ENCODE measurements around the gene FSTL5.

DNA sequence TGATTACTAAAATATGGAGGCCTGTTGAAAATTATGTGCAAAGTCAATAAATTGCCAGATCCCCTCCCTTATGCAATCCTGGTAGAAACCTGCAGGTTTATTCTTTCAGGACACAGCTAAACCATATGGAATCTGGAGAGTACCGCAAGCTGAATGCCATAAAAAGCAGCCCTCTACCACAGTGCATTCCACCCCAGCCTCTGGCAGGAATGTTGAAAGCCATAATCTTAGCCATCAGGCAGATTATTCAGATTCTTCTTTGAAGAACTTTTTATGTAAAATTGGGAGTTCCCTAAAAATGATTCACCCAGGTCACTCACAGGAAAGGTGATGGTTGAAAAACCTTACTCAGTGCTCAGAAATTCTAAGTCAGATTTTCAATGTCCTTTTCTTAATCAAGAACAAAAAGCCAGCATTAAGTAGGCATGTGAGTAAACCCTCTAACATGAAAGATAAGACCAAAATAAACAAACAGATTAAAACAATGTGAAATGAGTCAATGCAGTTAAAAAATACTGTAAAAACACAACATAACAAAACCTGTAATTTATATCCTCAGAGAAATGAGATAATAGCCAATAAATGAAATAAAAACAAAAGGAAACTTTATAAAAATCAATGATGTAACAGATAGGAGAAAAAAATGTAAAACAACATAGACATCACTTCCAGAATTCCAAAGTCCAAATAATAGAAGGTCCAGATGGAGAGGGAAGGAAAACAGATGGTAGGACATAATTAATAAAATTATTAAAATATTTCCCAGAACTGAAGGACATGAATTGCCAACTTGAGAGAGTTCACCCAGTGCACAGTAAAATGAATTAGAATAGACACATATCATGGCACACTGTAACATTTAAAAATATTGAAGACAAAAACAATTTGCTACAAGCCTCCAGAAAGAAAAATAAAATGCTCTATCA is 226.9 kb downstream of the FSTL5 start:
- TF ChIP-seq ZNF274 (IDR thresholded peaks at IDR 0.05; ENCODE audit: low read depth, low read length) (no peak), YY1 (IDR thresholded peaks at IDR 0.05; ENCODE audit: insufficient read depth, insufficient read length) (no peak)
